HG03097 (cell line): ENCODE data around the gene DNM1.
"Not testable (repeated sequence)": the region's sequence is repeated elsewhere in the genome, so short reads cannot be mapped to it uniquely, and the experiment has no call there.

Experiments
- ATAC-seq: cut with Tn5 transposase; IDR thresholded peaks from one replicate; pipeline ENCODE4 v1.9.1; 2021; ENCODE audit not compliant: unreplicated experiment, low FRiP score

The DNM1 gene

GRCh38 chr9:128222880-128223670 is 19.9 kb downstream of the DNM1 start:
- ATAC-seq = no peak

- ATAC-seq = no peak
These were observed 21.7 kb downstream of the DNM1 start for GRCh38 chr9:128224877-128225276.

- no peak for ATAC-seq
These were observed 22.7 kb downstream of the DNM1 start for GRCh38 chr9:128225770-128226411.

- no peak for ATAC-seq
These were observed 23.2 kb downstream of the DNM1 start for GRCh38 chr9:128226412-128226801.

GRCh38 chr9:128230897-128231296 is 27.7 kb downstream of the DNM1 start:
- ATAC-seq = not testable (repeated sequence)

- no peak for ATAC-seq
These were observed 28.7 kb downstream of the DNM1 start for GRCh38 chr9:128231638-128232527.

- ATAC-seq = no peak
These were observed 29.6 kb downstream of the DNM1 start for GRCh38 chr9:128232528-128233428.

GRCh38 chr9:128233817-128234406 is 30.7 kb downstream of the DNM1 start:
- no peak for ATAC-seq

GRCh38 chr9:128242124-128242523 is 38.9 kb downstream of the DNM1 start:
- ATAC-seq = no peak

GRCh38 chr9:128242828-128243214 is 39.6 kb downstream of the DNM1 start:
- ATAC-seq = no peak

GRCh38 chr9:128243215-128244018 is 40.2 kb downstream of the DNM1 start:
- no peak for ATAC-seq

GRCh38 chr9:128244091-128244836 is 41.1 kb downstream of the DNM1 start:
- no peak for ATAC-seq

GRCh38 chr9:128244837-128245231 is 41.7 kb downstream of the DNM1 start:
- no peak for ATAC-seq

- no peak for ATAC-seq
These were observed 42.4 kb downstream of the DNM1 start for GRCh38 chr9:128245421-128246151.

- ATAC-seq = no peak
These were observed 43.3 kb downstream of the DNM1 start for GRCh38 chr9:128246471-128246870.

- ATAC-seq = no peak
These were observed 44.1 kb downstream of the DNM1 start for GRCh38 chr9:128247226-128247803.

- no peak for ATAC-seq
These were observed 46.4 kb downstream of the DNM1 start for GRCh38 chr9:128249558-128249907.
